Gastroesophageal sphincter (tissue), 4 donors: Measurements from ENCODE around the gene SEMA4G. TPM values are rescaled to one million over a fixed set of nuclear protein-coding genes. Genes with fewer than 3 reads are reported as not detected.
"Not testable (repeated sequence)": the region's sequence is repeated elsewhere in the genome, so short reads cannot be mapped to it uniquely, and the experiment has no call there.

Source experiments
- ATAC-seq: fragments of 150-250 bp; one replicate; pipeline ENCODE4 v1.9.1; 2016; ENCODE audit warnings: mild to moderate bottlenecking, moderate library complexity
- H3K27ac ChIP-seq, 4 donors: fragments of 200-600 bp; sonication (generic) in 3 of 4; 1 replicate in 3 of 4; 2 replicates in 1 of 4; pipeline ENCODE4 v1.5.1; 2016 to 2019
- H3K27me3 ChIP-seq: fragments of 200-600 bp; sonication (generic); one replicate; pipeline ENCODE4 v1.5.1; 2019
- H3K36me3 ChIP-seq, 2 donors: fragments of 200-600 bp; sonication (generic); one replicate each; pipeline ENCODE4 v1.5.1; 2019; ENCODE audit warnings: control low read depth in 1 of 2
- H3K4me1 ChIP-seq, 3 donors: fragments of 200-600 bp; sonication (generic); 1 replicate in 2 of 3; 2 replicates in 1 of 3; pipeline ENCODE4 v1.5.1; 2016 to 2019; ENCODE audit warnings: control low read depth in 2 of 3
- H3K4me3 ChIP-seq, 2 donors: fragments of 200-600 bp; sonication (generic); one replicate each; pipeline ENCODE4 v1.5.1; 2019; ENCODE audit warnings: mild to moderate bottlenecking in 1 of 2, moderate library complexity in 1 of 2
- H3K9me3 ChIP-seq, 3 donors: fragments of 200-600 bp; sonication (generic); one replicate each; pipeline ENCODE4 v1.5.1; 2017 to 2019; ENCODE audit warnings: control low read depth in 2 of 3
- EP300 ChIP-seq: sonication (generic); formaldehyde crosslinking; IDR thresholded peaks from one replicate; pipeline ENCODE4 v1.6.1; 2017; ENCODE audit warnings: antibody characterized with exemption, mild to moderate bottlenecking
- POLR2A ChIP-seq, 2 donors: fragments of 450-650 bp; IDR thresholded peaks; one replicate each; pipeline ENCODE4 v1.6.1; 2017; ENCODE audit warnings: antibody characterized with exemption in 2 of 2, mild to moderate bottlenecking in 2 of 2, moderate library complexity in 1 of 2
- POLR2AphosphoS5 ChIP-seq: sonication (generic); formaldehyde crosslinking; IDR thresholded peaks from one replicate; pipeline ENCODE4 v1.6.1; 2017; ENCODE audit warnings: antibody characterized with exemption
- WGBS, 2 donors: methylation state at CpG; one replicate each; pipeline ENCODE4 v1.1.5; 2018; ENCODE audit warnings: low coverage in 1 of 2; 5-methylcytosine and 5-hydroxymethylcytosine counted together
- total RNA-seq, 4 donors: library from RNA; depleted of rRNA; stranded (reverse); fragments of >200 nt; gene quantifications; one replicate each; pipeline ENCODE4 v1.1.0, GENCODE V29; 2016
- TF ChIP-seq, protein P1 (sequence below), 4 experiments: fragments of 200-600 bp in 2 of 4; fragments of 450-650 bp in 2 of 4; sonication (generic) in 1 of 4; IDR thresholded peaks; one replicate each; pipeline ENCODE4 v1.5.1; 2017 to 2019; ENCODE audit warnings: antibody characterized with exemption in 4 of 4, mild to moderate bottlenecking in 2 of 4, moderate library complexity in 2 of 4

SEMA4G gene
- total RNA-seq, 4 donors from 2014 or later: 1.9 to 2.7 (median 2.1) TPM

DNA sequence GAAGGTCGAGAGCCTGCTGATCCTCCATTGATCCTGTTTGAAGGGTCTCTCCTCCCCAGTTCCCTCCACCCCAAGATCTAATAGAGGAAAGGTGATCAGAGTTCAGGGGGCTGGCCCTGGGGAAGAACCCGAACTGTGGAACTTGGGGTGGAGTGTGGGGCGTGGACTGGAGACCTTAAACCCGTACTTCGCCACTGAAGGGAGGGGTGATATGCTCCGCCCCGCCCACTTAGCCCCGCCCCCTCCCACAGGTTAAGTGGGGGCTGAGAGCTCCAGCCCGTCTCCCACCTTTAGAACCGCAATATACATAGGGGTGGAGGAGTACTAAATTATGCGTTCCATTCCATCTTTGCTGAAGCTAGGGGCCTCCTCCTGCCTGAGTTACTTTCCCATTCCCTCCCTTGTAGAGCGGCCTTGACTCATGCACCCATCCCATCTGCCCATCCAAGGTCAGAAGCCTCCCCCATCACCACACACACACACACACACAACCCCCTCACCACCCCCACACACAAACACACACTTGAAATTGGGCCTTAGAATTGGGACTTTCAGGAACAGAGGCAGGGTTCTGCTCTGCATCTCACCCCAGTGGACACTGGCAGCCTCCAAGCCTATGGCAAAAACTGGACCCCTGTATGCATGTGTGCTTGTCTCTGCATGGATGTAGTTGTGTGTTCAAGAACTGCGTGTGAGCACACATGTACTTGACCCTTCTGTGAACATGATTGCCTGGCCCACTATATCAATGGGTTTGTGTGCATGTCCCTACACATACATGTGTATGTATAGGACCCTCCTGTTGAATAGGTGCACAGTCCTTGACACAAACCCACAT lies 991 bp downstream of the SEMA4G start:
- Histone ChIP-seq H3K36me3 (peaks cover 0 to 16% of the 10 kb centered on the region in 2 donors), H3K4me1 (peaks cover 0 to 21% (median 11%) of the 10 kb centered on the region in 3 donors), H3K27ac (peak overlapping the region in 1 of 4 donors; percentile 4), H3K9me3 (no peaks in the 10 kb centered on the region), H3K4me3 (peak overlapping the region in 1 of 2 donors; percentile 62), H3K27me3 (no peaks in the 10 kb centered on the region)
- no peak for TF ChIP-seq POLR2AphosphoS5
- TF ChIP-seq, protein P1, sequence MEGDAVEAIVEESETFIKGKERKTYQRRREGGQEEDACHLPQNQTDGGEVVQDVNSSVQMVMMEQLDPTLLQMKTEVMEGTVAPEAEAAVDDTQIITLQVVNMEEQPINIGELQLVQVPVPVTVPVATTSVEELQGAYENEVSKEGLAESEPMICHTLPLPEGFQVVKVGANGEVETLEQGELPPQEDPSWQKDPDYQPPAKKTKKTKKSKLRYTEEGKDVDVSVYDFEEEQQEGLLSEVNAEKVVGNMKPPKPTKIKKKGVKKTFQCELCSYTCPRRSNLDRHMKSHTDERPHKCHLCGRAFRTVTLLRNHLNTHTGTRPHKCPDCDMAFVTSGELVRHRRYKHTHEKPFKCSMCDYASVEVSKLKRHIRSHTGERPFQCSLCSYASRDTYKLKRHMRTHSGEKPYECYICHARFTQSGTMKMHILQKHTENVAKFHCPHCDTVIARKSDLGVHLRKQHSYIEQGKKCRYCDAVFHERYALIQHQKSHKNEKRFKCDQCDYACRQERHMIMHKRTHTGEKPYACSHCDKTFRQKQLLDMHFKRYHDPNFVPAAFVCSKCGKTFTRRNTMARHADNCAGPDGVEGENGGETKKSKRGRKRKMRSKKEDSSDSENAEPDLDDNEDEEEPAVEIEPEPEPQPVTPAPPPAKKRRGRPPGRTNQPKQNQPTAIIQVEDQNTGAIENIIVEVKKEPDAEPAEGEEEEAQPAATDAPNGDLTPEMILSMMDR (IDR thresholded peaks at IDR 0.05): no peak
- no peak for TF ChIP-seq EP300
- no peak for TF ChIP-seq POLR2A (IDR thresholded peaks at IDR 0.05)
- 25% methylated on average over 4 of the region's 13 CpGs; no CpG with 5 or more reads in 1 of the 2 donors for WGBS, 2 donors
- no peak for ATAC-seq

DNA sequence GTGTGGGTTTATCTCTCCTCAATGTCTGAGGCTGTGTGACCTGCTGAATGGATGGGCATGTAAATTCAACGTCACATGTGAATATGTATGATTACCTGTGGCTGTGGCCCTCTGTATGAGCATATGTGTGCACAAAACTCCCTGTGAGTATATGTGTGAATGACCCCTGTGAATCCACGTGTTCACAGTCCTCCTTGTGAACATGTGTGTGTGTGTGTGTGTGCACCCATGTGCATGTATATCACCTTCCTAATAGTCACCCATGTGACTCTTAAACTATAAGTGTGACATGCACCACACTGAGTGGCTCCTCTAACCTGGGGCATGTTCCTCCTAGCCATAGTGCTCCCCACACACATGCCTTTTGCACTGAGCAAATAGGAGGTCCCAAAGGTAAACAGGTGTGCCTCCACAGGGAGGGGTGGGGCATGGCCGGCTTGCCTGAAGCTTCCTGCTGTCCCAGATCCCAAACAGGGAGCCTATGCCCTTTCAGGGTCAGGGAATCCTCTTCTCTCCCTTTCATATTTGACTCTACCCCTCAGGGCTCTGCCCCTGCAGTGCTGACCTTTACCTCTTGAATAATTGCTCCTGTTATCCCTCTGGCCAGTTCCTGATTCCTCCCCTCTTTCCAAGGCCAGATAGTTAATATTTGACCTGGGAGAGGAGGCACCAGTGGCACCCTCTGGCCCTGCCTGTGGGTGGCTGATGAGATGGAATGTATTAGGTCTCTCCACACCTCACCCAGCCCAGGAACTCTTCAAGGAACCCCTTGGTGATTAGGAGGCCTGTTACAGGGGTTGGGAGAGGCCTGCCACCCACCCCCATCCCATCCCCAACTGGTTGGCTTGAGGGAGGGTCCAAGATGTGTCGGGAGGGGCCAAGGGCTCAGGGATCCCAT lies 1.9 kb downstream of the SEMA4G start:
- Histone ChIP-seq H3K9me3 (no peaks in the 10 kb centered on the region), H3K27ac (no peak overlapping the region), H3K4me3 (no peak overlapping the region), H3K4me1 (peaks cover 0 to 21% (median 11%) of the 10 kb centered on the region in 3 donors), H3K36me3 (peaks cover 0 to 7% of the 10 kb centered on the region in 2 donors), H3K27me3 (no peaks in the 10 kb centered on the region)
- no peak for ATAC-seq
- WGBS, 2 donors: 67% methylated on average over 3 of the region's 4 CpGs; no CpG with 5 or more reads in 1 of the 2 donors
- no peak for TF ChIP-seq POLR2A (IDR thresholded peaks at IDR 0.05)
- no peak for TF ChIP-seq POLR2AphosphoS5
- no peak for TF ChIP-seq EP300
- TF ChIP-seq, protein P1 (IDR thresholded peaks at IDR 0.05): no peak

- H3K4me1 ChIP-seq: peaks cover 0 to 21% (median 11%) of the 10 kb centered on the region in 3 donors
- TF ChIP-seq, protein P1 (IDR thresholded peaks at IDR 0.05): no peak
- TF ChIP-seq EP300: no peak
- no peak for TF ChIP-seq POLR2A (IDR thresholded peaks at IDR 0.05)
- no peak for TF ChIP-seq POLR2AphosphoS5
- H3K36me3 ChIP-seq: peaks cover 0 to 6% of the 10 kb centered on the region in 2 donors
- H3K4me3 ChIP-seq: no peak overlapping the region
- no peak for ATAC-seq
- no peak overlapping the region for H3K27ac ChIP-seq
- WGBS, 2 donors: 53 to 65% methylated on average over 4 to 9 of the region's 13 CpGs
- no peaks in the 10 kb centered on the region for H3K27me3 ChIP-seq
- no peaks in the 10 kb centered on the region for H3K9me3 ChIP-seq
Measured at GRCh38 chr10:100972115-100972903, 3.0 kb downstream of the SEMA4G start.

GRCh38 chr10:100972904-100973535 lies 3.7 kb downstream of the SEMA4G start:
- H3K4me1 ChIP-seq: peaks cover 0 to 21% (median 11%) of the 10 kb centered on the region in 3 donors
- 75% methylated on average over 1 of the region's 6 CpGs; no CpG with 5 or more reads in 1 of the 2 donors for WGBS, 2 donors
- no peak for TF ChIP-seq EP300
- no peak for TF ChIP-seq POLR2AphosphoS5
- TF ChIP-seq POLR2A (IDR thresholded peaks at IDR 0.05): no peak
- TF ChIP-seq, protein P1 (IDR thresholded peaks at IDR 0.05): no peak
- peaks cover 0 to 14% of the 10 kb centered on the region in 2 donors for H3K36me3 ChIP-seq
- H3K27ac ChIP-seq: no peak overlapping the region
- no peak for ATAC-seq
- H3K27me3 ChIP-seq: no peaks in the 10 kb centered on the region
- H3K9me3 ChIP-seq: no peaks in the 10 kb centered on the region
- H3K4me3 ChIP-seq: no peak overlapping the region

- H3K9me3 ChIP-seq, ATAC-seq, H3K4me3 ChIP-seq, H3K27me3 ChIP-seq, H3K27ac ChIP-seq, H3K4me1 ChIP-seq: not testable (repeated sequence)
- 66% methylated on average over 4 of the region's 8 CpGs; no CpG with 5 or more reads in 1 of the 2 donors for WGBS, 2 donors
- peaks cover 0 to 35% of the 10 kb centered on the region in 2 donors for H3K36me3 ChIP-seq
Measured at GRCh38 chr10:100975397-100975796, 6.1 kb downstream of the SEMA4G start.
